IPS DF 4.7 (cell line): Measurements from ENCODE around the gene BMPR2.
"Not testable (repeated sequence)": the region's sequence is repeated elsewhere in the genome, so short reads cannot be mapped to it uniquely, and the experiment has no call there.

Experiments used
- DNase-seq: peaks from one replicate; pipeline ENCODE4 v3.0.0-alpha.2; 2013; ENCODE audit warnings: low spot score; ENCODE audit errors: extremely low read depth

Gene BMPR2

GRCh38 chr2:202444000-202444399 is 67.9 kb downstream of the BMPR2 start:
- no peak for DNase-seq

GRCh38 chr2:202449344-202449743 is 73.2 kb downstream of the BMPR2 start:
- no peak for DNase-seq

GRCh38 chr2:202450785-202451184 is 74.7 kb downstream of the BMPR2 start:
- no peak for DNase-seq

- DNase-seq = no peak
These were observed 76.6 kb downstream of the BMPR2 start for GRCh38 chr2:202452744-202453143.

GRCh38 chr2:202454536-202454935 is 78.4 kb downstream of the BMPR2 start:
- no peak for DNase-seq

- DNase-seq = no peak
These were observed 79.0 kb downstream of the BMPR2 start for GRCh38 chr2:202455114-202455513.

- no peak for DNase-seq
These were observed 84.0 kb downstream of the BMPR2 start for GRCh38 chr2:202460119-202460518.

GRCh38 chr2:202479090-202479489 is 103.0 kb downstream of the BMPR2 start:
- no peak for DNase-seq

GRCh38 chr2:202479610-202480009 is 103.5 kb downstream of the BMPR2 start:
- DNase-seq = no peak

GRCh38 chr2:202486351-202486750 is 110.2 kb downstream of the BMPR2 start:
- no peak for DNase-seq

GRCh38 chr2:202488671-202489070 is 112.5 kb downstream of the BMPR2 start:
- no peak for DNase-seq

GRCh38 chr2:202490479-202490878 is 114.4 kb downstream of the BMPR2 start:
- DNase-seq = no peak

GRCh38 chr2:202491514-202491913 is 115.4 kb downstream of the BMPR2 start:
- no peak for DNase-seq

- DNase-seq = peak; percentile 28
These were observed 118.4 kb downstream of the BMPR2 start for GRCh38 chr2:202494300-202495229.

- DNase-seq = no peak
These were observed 119.1 kb downstream of the BMPR2 start for GRCh38 chr2:202495230-202495604.

- DNase-seq = not testable (repeated sequence)
These were observed 120.8 kb downstream of the BMPR2 start for GRCh38 chr2:202496835-202497472.

GRCh38 chr2:202497473-202497866 is 121.3 kb downstream of the BMPR2 start:
- not testable (repeated sequence) for DNase-seq

GRCh38 chr2:202499841-202500240 is 123.7 kb downstream of the BMPR2 start:
- not testable (repeated sequence) for DNase-seq

- DNase-seq = not testable (repeated sequence)
These were observed 127.1 kb downstream of the BMPR2 start for GRCh38 chr2:202503276-202503675.

- no peak for DNase-seq
These were observed 132.6 kb downstream of the BMPR2 start for GRCh38 chr2:202508686-202509085.

GRCh38 chr2:202510911-202511310 is 134.8 kb downstream of the BMPR2 start:
- DNase-seq = no peak

GRCh38 chr2:202512176-202512575 is 136.0 kb downstream of the BMPR2 start:
- DNase-seq = no peak

GRCh38 chr2:202514732-202515131 is 138.6 kb downstream of the BMPR2 start:
- no peak for DNase-seq
